ENCODE results near the gene ZNF154.

The ZNF154 gene

DNA sequence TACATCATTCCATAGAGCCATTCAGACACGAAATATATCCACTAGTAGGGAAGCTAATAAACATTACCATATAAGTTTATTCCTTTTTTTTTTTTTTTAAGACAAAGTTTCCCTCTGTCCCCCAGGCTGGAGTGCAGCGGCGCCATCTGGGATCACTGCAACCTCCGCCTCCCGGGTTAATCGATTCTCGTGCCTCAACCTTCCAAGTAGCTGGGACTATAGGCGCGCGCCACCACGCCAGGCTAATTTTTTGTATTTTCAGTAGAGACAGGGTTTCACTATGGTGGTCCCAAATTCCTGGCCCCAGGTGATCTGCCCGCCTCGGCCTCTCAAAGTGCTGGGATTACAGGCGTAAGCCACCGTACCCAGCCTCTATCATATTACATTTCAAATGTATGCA, 612 bp upstream of the ZNF154 start:
- TF ChIP-seq, protein P1, sequence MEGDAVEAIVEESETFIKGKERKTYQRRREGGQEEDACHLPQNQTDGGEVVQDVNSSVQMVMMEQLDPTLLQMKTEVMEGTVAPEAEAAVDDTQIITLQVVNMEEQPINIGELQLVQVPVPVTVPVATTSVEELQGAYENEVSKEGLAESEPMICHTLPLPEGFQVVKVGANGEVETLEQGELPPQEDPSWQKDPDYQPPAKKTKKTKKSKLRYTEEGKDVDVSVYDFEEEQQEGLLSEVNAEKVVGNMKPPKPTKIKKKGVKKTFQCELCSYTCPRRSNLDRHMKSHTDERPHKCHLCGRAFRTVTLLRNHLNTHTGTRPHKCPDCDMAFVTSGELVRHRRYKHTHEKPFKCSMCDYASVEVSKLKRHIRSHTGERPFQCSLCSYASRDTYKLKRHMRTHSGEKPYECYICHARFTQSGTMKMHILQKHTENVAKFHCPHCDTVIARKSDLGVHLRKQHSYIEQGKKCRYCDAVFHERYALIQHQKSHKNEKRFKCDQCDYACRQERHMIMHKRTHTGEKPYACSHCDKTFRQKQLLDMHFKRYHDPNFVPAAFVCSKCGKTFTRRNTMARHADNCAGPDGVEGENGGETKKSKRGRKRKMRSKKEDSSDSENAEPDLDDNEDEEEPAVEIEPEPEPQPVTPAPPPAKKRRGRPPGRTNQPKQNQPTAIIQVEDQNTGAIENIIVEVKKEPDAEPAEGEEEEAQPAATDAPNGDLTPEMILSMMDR (IDR thresholded peaks at IDR 0.05), result no peak
- no peak for TF ChIP-seq ZFX (IDR thresholded peaks at IDR 0.05; ENCODE audit: borderline replicate concordance)
- no peak overlapping the region for H3K27ac ChIP-seq

DNA sequence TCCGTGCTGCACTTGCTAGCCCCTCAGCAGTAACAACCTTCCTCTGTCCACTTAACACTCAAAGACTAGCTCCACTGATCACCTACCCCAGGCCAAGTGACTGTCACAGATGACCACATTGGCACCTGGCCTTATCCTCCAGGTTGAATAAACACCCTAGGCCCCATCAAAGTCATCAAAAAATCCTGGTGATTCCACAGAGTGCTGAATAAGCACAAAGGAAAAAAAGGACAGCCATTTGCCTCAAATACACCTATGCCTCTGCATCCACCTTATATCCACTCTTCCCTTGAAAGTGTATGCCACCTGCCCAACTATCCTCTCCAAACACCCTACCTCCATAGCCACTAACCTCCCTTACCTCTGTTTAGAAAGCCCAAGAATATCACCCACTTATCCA, 2.7 kb downstream of the ZNF154 start:
- no peak overlapping the region for H3K27ac ChIP-seq
- TF ChIP-seq ZFX (IDR thresholded peaks at IDR 0.05; ENCODE audit: borderline replicate concordance), result no peak
- TF ChIP-seq, protein P1 (IDR thresholded peaks at IDR 0.05), result no peak

DNA sequence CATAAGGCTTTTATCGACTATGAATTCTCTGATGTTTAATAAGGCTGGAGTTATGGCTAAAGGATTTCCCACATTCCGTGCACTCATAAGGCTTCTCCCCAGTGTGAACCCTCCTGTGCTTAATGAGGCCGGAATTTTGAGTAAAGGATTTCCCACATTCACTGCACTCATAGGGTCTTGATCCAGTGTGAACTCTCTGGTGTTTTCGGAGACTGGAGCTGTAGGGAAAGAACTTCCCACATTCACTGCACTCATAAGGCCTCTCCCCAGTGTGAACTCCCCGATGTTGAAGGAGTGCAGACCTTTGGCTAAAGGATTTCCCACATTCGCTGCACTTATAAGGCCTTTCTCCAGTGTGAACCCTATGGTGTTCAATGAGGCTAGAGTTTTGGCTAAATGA, 7.4 kb downstream of the ZNF154 start:
- no peak for TF ChIP-seq ZFX (IDR thresholded peaks at IDR 0.05; ENCODE audit: borderline replicate concordance)
- TF ChIP-seq, protein P1 (IDR thresholded peaks at IDR 0.05), result no peak

DNA sequence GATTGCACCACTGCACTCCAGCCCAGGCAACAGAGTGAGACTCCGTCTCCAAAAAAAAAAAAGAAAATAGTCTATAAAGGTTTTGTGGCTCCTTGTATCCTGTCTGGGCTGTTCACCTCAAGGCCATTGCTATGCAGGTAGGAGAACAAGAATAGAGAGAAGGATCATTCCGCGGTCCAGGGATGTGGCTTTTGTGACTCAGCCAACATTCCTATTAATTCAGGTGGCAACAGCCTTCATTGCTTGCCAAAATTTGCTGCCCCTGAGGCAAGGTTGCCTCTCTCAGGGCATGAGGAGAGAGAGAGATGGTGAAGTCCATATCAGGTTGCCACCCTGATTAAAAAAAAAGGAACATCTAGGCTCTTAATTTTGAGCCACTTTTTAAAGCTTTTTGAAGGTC, 19.3 kb downstream of the ZNF154 start:
- no peak for TF ChIP-seq ZFX (IDR thresholded peaks at IDR 0.05; ENCODE audit: borderline replicate concordance)
- TF ChIP-seq, protein P1 (IDR thresholded peaks at IDR 0.05), result no peak

More for the DNA sequence above, 7.4 kb downstream of the ZNF154 start:
- H3K27ac ChIP-seq, result no peak overlapping the region

DNA sequence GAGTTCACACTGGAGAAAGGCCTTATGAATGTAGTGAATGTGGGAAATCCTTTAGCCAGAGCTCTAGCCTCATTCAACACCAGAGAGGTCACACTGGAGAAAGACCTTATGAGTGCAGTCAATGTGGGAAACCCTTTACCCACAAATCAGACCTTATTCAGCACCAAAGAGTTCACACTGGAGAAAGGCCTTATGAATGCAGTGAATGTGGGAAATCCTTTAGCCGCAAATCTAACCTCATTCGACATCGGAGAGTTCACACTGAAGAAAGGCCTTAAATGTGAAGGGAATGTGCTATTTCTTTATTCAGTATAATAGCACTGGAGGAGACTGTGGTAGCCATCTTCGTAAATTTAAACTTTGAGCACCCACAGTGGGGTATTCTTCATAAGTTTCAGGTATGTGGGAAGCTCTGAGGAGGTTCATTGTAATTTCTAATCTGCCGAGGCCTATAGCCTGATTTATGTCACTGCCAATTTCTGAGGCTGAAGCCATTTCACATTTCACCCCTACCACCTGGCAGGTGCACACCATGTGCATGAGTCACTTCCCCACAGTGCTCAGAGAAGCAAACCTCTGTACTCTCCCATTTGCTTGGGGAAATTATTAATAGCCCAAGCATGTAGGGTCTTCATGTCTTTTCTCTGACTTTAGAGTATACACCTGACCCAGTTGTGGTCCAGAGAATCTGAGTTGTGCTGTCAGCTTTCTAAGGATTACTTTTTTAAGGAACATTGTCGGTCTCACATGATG, 20.8 kb downstream of the ZNF154 start:
- no peak for TF ChIP-seq ZFX (IDR thresholded peaks at IDR 0.05; ENCODE audit: borderline replicate concordance)
- TF ChIP-seq, protein P1 (IDR thresholded peaks at IDR 0.05), result no peak
- no peak overlapping the region for H3K27ac ChIP-seq

More for the DNA sequence above, 19.3 kb downstream of the ZNF154 start:
- H3K27ac ChIP-seq, result no peak overlapping the region

DNA sequence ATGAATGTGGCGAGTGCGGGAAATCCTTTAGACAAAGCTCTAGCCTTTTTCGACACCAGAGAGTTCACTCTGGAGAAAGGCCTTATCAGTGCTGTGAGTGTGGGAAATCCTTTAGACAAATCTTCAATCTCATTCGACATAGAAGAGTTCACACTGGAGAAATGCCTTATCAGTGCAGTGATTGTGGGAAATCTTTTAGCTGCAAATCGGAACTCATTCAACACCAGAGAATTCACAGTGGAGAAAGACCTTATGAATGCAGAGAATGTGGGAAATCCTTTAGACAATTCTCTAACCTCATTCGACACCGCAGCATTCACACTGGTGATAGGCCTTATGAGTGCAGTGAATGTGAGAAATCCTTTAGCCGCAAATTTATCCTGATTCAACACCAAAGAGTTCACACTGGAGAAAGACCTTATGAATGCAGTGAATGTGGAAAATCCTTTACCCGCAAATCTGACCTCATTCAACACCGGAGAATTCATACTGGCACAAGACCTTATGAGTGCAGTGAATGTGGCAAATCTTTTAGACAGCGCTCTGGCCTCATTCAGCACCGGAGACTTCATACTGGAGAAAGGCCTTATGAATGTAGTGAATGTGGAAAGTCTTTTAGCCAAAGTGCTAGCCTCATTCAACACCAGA, 21.5 kb downstream of the ZNF154 start:
- no peak overlapping the region for H3K27ac ChIP-seq
- TF ChIP-seq, protein P1 (IDR thresholded peaks at IDR 0.05), result no peak
- no peak for TF ChIP-seq ZFX (IDR thresholded peaks at IDR 0.05; ENCODE audit: borderline replicate concordance)

DNA sequence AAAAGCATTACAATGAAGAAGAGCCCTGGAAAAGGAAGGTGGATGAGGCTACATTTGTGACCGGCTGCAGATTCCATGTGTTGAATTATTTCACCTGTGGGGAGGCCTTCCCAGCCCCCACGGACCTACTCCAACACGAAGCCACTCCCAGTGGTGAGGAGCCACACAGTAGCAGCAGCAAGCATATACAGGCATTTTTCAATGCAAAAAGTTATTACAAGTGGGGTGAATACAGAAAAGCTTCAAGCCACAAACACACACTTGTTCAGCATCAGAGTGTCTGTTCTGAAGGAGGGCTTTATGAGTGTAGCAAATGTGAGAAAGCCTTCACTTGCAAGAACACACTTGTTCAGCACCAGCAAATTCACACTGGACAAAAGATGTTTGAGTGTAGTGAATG, 22.3 kb downstream of the ZNF154 start:
- no peak for TF ChIP-seq ZFX (IDR thresholded peaks at IDR 0.05; ENCODE audit: borderline replicate concordance)
- TF ChIP-seq, protein P1 (IDR thresholded peaks at IDR 0.05), result no peak
- H3K27ac ChIP-seq, result no peak overlapping the region

Data from 22Rv1 (cell line).